ES-I3 (cell line): ENCODE data around the gene HTR3B.
"Not testable (repeated sequence)": the region's sequence is repeated elsewhere in the genome, so short reads cannot be mapped to it uniquely, and the experiment has no call there.

ENCODE experiments used
- H3K36me3 ChIP-seq: 2 replicates; pipeline ENCODE4 v1.6.1; 2013; ENCODE audit warnings: mild to moderate bottlenecking, low read length, control low read depth, moderate library complexity; ENCODE audit not compliant: insufficient read depth
- H3K4me1 ChIP-seq: 2 replicates; pipeline ENCODE4 v1.6.1; 2013; ENCODE audit warnings: mild to moderate bottlenecking, control low read depth, low read length; ENCODE audit not compliant: insufficient read depth
- H3K9ac ChIP-seq: 2 replicates; pipeline ENCODE4 v1.6.1; 2013; ENCODE audit warnings: low read depth, mild to moderate bottlenecking, low read length, moderate library complexity
- H3K9me3 ChIP-seq: 2 replicates; pipeline ENCODE4 v1.6.1; 2013; ENCODE audit warnings: mild to moderate bottlenecking, low read length, moderate library complexity; ENCODE audit not compliant: control insufficient read depth, insufficient read depth

HTR3B gene

DNA sequence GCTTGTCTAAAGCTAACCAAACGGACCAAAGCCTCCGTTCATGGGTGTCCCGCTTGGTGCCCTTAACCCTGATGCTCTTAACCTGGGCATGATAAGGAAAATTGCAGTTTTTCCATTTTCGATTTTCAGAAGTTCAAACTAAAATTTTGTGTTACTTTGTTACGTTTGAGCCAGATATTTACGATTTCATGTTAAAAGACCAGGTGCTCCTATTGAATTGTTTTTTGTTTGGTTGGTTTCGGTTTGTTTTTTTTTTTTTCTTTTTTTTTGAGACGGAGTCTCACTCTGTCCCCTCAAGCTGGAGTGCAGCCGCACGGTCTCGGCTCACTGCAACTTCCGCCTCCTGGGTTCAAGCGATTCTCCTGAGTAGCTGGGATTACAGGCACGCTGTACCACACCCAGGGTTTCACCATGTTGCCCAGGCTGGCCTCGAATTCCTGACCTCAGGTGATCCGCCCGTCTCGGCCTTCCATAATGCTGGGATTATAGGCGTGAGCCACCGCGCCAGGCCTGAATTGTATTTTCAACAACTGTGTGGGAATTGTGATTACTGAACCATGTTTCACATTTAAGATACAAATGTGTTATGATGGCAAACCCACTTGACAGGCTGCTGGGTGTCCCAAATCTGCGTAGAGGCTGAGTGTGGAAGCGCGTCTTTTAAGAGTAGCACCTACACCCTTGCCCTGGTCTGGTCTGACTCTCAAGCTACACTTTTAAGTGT lies 28.4 kb upstream of the HTR3B start:
- Histone ChIP-seq H3K36me3 (no peaks in the 10 kb centered on the region), H3K4me1 (peaks cover 6% of the 10 kb centered on the region; the same call in 1 of the 2 replicates), H3K9me3 (no peaks in the 10 kb centered on the region), H3K9ac (peak overlapping the region; percentile 86)

DNA sequence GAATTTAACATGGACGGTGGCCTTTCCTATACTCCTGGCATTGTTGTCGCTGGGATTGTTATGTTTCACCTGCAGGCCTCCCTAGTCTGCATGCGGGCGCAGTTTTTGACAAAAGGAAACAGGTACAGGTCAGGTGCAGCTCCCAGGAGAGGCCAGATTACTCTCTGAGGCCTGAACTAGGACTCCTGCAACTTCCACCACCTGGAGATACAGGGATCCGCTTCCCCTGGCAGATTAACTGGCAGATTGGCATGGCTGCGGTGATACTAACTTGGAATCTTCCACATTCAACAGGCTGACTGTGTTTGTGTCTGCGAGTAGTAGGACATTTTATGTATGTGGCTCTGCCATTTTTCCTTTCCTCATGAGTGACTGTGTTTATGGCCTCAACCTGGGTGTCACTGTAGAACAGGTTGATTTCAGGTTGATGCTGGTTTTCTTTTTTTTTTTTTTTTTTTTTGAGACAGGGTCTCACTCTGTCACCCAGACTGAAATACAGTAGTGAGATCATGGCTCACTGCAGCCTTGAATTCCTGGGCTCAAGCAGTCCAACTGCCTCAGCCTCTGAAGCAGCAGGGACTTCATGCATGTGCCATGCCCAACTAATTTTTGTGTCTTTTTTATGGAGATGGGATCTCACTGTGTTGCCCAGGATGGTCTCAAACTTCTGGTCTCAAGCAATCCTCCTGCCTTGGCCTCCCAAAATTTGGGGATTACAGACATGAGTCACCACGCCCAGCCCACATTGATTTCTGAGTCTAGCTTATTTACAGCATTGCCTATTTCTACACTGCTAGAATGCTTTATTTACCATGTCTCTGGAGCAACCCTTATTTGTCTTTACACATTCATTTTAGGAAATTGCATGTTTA lies 27.6 kb upstream of the HTR3B start:
- Histone ChIP-seq H3K9ac (peak overlapping the region; percentile 86), H3K4me1 (peaks cover 6% of the 10 kb centered on the region; the same call in 1 of the 2 replicates)

GRCh38 chr11:113877670-113878055 lies 26.9 kb upstream of the HTR3B start:
- Histone ChIP-seq H3K4me1 (peaks cover 6% of the 10 kb centered on the region; the same call in 1 of the 2 replicates), H3K36me3 (no peaks in the 10 kb centered on the region), H3K9me3 (no peaks in the 10 kb centered on the region), H3K9ac (no peak overlapping the region)

More for the DNA sequence above, 27.6 kb upstream of the HTR3B start:
- Histone ChIP-seq H3K36me3 (no peaks in the 10 kb centered on the region), H3K9me3 (no peaks in the 10 kb centered on the region)

DNA sequence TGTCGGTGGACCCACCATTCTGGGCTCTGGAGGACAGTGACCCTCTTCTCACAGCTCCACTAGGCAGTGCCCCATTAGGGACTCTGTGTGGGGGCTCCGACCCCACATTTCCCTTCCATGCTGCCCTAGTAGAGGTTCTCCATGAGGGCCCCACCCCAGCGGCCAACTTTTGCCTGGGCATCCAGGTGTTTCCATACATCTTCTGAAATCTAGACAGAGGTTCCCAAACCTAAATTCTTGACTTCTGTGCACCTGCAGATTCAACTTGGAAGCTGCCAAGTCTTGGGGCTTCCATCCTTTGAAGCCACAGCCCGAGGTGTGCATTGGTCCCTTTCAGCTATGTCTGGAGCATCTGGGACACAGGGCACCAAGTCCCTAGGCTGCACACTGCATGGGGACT lies 25.1 kb upstream of the HTR3B start:
- H3K36me3 ChIP-seq, H3K9ac ChIP-seq, H3K9me3 ChIP-seq: not testable (repeated sequence)
- peaks cover 14% of the 10 kb centered on the region for H3K4me1 ChIP-seq

DNA sequence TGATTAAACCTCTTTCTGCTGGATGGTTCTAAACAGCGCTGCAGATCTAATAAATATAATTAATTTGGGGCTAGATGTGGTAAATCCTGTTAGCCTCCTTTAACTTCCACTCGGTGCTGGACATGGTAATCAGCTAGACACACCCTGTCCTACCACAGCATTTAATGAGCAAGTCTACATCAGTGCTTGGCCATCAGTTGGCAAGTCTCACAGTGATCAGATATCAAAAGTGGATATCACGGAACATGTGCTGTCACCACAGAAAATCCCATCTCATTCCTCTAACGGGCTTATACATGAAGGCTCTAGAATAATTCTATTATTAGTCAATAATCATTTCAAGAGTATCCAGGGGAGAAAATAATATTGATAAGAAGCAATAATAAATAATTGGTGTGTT lies 23.6 kb upstream of the HTR3B start:
- Histone ChIP-seq H3K36me3 (no peaks in the 10 kb centered on the region), H3K9ac (no peak overlapping the region), H3K4me1 (peaks cover 19% of the 10 kb centered on the region), H3K9me3 (no peaks in the 10 kb centered on the region)

DNA sequence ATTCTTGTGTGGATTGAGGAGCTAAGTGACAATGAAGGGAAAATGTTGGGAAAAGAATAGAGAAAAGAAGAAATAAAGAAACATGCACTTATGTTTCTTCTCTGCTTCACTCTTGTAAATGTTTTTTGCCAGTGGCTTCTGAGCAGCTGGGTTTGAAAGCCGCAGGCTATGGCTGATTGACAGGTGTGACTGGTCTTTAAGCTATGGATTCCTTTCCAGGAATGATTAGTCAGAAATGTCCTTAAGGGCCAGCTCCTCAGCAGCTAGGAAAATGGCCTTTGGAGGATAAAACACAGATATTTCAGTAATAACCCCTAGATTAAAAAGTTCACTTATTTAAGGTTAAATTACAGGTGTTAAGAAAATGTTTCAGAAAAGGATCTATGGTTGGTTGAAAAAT lies 22.7 kb upstream of the HTR3B start:
- Histone ChIP-seq H3K9ac (no peak overlapping the region), H3K4me1 (peaks cover 18% of the 10 kb centered on the region), H3K36me3 (no peaks in the 10 kb centered on the region), H3K9me3 (no peaks in the 10 kb centered on the region)

- Histone ChIP-seq H3K9me3 (no peaks in the 10 kb centered on the region), H3K9ac (no peak overlapping the region), H3K36me3 (no peaks in the 10 kb centered on the region), H3K4me1 (peaks cover 17% of the 10 kb centered on the region)
These were observed 20.2 kb upstream of the HTR3B start for GRCh38 chr11:113884361-113884836.

GRCh38 chr11:113885897-113886296 lies 18.7 kb upstream of the HTR3B start:
- Histone ChIP-seq H3K9me3 (no peaks in the 10 kb centered on the region), H3K36me3 (no peaks in the 10 kb centered on the region), H3K4me1 (peaks cover 17% of the 10 kb centered on the region), H3K9ac (no peak overlapping the region)

GRCh38 chr11:113888848-113889247 lies 15.7 kb upstream of the HTR3B start:
- H3K4me1 ChIP-seq, result peaks cover 15% of the 10 kb centered on the region
- no peak overlapping the region for H3K9ac ChIP-seq
- no peaks in the 10 kb centered on the region for H3K9me3 ChIP-seq
- no peaks in the 10 kb centered on the region for H3K36me3 ChIP-seq

GRCh38 chr11:113894421-113894996 lies 10.1 kb upstream of the HTR3B start:
- no peaks in the 10 kb centered on the region for H3K36me3 ChIP-seq
- H3K9me3 ChIP-seq, result no peaks in the 10 kb centered on the region
- peaks cover 17% of the 10 kb centered on the region for H3K4me1 ChIP-seq
- no peak overlapping the region for H3K9ac ChIP-seq

DNA sequence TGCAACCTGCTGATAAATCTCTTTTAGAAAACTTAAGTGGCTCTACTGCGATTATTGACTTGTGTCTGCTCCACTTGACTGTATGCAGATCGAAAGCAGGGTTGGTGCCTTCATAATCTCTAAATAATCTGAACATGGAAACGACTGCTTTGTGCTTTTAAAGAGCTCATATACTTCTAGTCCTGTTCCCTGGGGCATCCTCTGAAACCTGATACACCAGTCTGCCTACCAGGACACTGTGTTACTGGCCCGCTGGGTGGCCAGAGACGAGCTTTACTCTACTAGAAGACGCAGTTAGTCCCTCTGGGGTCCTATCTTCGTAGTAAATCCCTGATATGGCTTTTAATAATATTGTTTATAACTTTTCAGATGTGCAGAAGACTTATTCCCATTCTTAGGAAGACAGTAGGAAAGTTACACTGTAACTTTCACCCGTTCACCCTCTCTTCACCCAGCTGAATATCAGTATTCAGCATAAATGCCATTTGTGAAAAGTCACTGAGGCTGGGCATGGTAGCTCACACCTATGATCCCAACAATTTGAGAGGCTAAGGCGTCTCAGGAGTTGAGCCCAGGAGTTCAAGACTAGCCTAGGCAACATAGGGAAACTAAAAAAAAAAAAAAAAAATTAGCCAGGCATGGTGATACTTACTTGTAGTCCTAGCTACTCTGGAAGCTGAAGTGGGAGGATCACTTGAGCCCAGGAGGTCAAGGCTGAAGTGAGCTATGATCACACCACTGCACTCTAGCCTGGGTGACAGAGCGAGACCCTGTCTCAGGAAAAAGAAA lies 9.0 kb upstream of the HTR3B start:
- no peak overlapping the region for H3K9ac ChIP-seq
- no peaks in the 10 kb centered on the region for H3K9me3 ChIP-seq
- no peaks in the 10 kb centered on the region for H3K36me3 ChIP-seq
- H3K4me1 ChIP-seq, result peaks cover 17% of the 10 kb centered on the region

GRCh38 chr11:113896156-113896879 lies 8.3 kb upstream of the HTR3B start:
- Histone ChIP-seq H3K9me3 (no peaks in the 10 kb centered on the region), H3K4me1 (peaks cover 17% of the 10 kb centered on the region), H3K9ac (no peak overlapping the region), H3K36me3 (no peaks in the 10 kb centered on the region)

DNA sequence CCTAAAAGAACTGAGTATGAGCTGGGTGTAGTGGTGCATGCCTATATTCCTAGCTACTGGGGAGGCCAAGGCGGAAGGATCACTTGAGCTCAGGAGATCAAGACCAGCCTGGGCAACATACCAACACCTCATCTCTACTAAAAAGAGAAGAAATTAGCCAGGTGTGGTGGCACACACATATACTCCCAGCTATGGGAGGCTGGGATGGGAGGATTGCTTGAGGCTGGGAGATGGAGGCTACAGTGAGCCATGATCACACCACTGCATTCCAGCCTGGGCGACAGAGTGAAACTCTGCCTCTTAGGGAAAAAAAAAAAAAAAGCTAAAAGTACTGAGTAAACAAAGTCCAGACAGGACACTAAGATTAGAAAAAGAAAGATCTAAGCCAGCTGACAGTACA lies 3.5 kb upstream of the HTR3B start:
- no peaks in the 10 kb centered on the region for H3K9me3 ChIP-seq
- peaks cover 18% of the 10 kb centered on the region for H3K4me1 ChIP-seq
- H3K36me3 ChIP-seq, result no peaks in the 10 kb centered on the region
- no peak overlapping the region for H3K9ac ChIP-seq
